GM20431 (cell line): Measurements from ENCODE around the gene ZNF605.
"Not testable (repeated sequence)": the region's sequence is repeated elsewhere in the genome, so short reads cannot be mapped to it uniquely, and the experiment has no call there.

Experiments
- in situ Hi-C: fragments of 300-500 bp; cut with MseI, MboI; formaldehyde crosslinking; loops from one replicate; pipeline ENCODE4 v1.15.0; 2020; ENCODE audit warnings: low sequenced_read_pairs; ENCODE audit not compliant: unreplicated experiment

ZNF605 gene

DNA sequence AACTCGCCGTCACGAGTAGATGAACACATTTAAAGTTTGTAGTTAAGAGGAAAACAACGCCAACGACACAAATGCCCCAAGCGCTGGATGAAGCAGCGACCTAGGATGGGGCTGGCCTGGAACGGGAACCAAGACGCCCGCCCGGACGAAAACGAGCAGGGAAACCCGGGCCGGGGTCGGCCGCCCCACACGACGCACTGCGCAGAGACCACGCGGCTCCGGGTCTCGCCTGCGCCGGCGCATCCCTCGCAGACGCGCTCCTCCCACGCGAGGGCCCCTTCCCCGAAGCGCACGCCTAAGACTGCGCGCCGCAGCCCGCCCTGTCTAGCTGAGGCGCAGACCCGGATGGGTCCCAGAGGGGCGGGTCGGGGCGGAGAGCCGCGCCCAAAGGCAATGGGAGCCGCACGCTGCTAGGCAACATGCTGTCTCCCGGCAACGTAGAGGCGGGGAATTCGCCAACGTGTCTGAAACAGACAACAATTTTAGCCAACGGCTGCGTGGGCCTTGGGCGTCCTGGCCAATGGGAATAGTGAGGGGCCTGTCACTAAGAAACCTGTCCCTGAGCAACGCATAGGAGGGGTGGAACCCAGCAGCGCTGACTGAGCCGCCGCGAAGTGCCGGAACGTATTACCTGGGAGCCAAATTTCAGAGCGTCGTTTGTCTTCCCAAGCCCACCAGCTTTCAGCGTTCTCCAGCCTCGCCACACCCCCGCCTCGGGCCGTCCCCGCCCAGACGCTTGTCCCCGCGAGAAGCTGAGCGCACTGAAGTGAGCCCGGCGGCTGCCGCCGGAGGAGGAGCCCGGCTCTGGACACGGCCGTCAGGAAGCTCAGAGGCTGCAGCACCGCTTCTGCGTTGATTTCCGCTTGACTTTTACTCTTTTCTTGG, 47.7 kb downstream of the ZNF605 start:
- in situ Hi-C loops = no loop called here

DNA sequence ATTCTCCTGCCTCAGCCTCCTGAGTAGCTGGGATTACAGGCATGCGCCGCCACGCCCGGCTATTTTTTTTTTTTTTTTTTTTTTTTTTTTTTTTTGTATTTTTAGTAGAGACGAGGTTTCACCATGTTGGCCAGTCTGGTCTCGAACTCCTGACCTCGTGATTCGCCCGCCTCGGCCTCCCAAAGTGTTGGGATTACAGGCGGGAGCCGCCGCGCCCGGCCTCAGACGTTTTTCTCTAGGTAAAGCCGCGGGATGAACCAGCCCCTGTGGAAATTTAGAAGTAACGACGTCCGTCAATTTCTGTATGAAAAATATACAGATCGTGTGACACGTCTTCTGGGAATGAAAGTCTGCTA, 48.3 kb downstream of the ZNF605 start:
- in situ Hi-C loops = not testable (repeated sequence)

DNA sequence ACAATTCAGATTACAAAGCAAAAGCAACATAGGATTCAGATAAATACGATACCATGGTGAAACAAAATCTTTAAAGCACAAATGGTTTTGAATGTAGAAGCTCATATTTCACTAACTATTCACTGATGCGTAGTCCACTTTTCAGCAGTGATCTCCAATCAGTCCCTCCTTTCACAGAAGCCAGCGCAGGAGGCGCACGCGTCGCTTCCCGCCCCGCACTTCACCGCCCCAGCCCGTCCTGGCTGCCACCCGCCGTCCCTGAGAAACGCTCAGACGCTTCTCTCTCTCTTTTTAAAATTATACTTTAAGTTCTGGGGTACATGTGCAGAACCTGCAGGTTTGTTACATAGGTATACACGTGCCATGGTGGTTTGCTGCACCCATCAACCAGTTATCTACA, 48.9 kb downstream of the ZNF605 start:
- in situ Hi-C loops = no loop called here

GRCh38 chr12:132904718-132905328, 51.3 kb downstream of the ZNF605 start:
- in situ Hi-C loops = no loop called here

DNA sequence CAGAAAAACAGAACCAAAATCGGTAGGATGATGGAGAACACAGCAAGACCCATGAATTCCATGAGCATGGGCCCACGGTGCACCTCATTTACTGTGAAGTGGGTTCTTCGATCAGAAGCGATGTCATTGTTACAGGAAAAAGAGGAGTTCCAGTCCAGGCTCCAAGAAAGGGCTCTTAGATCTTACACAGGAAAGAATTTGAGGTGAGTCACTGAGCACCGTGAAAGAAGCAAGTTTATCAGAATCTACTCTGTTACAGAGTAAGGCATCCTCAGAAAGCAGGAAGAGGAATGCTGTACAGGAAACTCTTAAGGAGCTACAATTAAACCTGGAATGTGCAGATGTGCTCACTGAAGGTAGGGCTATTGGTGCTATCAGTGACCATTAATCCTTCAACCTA, 57.1 kb downstream of the ZNF605 start:
- in situ Hi-C loops = no loop called here

DNA sequence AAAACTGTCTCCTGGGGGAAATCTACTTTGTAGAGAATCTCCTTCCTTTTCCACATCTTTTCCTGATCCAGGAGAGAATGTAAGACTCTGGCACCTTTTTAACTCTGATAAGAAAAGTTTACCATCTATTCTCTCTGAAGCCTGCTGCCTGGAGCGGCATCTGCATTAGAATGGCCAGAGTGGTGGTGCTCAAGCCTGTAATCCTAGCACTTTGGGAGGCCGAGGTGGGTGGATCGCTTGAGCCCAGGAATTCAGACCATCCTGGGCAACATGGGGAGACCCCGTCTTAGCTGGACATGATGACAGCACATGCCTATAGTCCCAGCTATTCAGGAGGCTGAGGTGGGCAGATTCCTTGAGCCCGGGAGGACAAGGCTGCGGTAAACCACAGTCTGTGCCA, 67.3 kb downstream of the ZNF605 start:
- in situ Hi-C loops = no loop called here

DNA sequence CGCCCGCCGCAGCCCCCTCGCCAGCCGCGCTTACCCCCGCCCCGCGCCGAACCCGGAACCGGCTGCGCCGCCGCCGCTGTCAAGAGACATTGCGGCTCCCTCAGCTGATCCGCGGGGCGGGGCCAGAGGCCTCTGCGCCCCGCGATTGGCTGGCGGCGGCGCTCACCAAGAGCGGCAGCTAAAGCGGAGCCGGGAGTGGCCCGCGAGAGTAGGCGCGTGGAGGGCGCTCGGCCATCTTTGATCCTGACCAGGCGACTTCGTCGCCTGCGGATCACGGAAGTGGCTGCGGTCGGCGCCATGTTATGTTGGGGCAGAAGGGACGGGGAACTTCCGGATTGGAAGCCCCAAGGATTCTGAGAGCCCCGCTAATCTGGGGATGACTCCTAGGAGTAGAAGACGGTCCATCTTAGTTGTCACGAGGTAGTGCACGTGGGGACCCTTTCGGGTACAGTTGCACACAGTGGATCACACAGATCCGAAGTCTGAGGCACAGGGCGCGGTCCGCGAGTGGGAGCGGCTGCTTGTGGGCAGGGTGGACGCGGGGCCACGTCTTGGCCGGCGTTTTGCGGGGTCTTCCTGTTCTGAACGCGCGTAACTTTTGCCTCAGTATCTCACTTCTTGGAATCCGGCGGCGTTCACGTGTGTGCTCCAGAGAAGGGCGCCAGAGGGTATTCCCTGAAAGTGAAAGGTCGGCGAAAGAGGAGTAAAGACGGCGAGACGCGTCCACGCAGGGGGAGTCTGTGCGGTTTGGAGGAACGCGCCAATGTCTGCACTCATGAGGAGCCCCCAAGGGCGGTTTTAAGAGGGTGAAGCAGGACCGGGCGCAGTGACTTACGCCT, 68.4 kb downstream of the ZNF605 start, which contains the start of gene CHFR:
Gene CHFR, minus strand, starts transcription at position 93 of the 839 bp plus-strand sequence. CDS start 277 bp downstream, outside the sequence.
- in situ Hi-C loops = no loop called here

- in situ Hi-C loops = no loop called here
Measured at GRCh38 chr12:132886529-132887477, 69.3 kb downstream of the ZNF605 start.

- in situ Hi-C loops = no loop called here
Measured at GRCh38 chr12:132881818-132882217, 74.3 kb downstream of the ZNF605 start.

DNA sequence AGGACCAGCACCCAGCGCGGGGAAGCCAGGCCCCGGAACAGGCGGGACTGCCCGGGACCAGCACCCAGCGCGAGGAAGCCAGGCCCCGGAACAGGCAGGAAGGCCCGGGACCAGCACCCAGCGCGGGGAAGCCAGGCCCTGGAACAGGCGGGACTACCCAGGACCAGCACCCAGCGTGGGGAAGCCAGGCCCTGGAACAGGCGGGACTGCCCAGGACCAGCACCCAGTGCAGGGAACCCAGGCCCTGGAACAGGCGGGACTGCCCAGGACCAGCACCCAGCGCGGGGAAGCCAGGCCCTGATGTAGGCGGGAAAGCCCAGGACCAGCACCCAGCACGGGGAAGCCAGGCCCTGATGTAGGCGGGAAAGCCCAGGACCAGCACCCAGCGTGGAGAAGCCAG, 81.5 kb downstream of the ZNF605 start:
- in situ Hi-C loops = not testable (repeated sequence)

DNA sequence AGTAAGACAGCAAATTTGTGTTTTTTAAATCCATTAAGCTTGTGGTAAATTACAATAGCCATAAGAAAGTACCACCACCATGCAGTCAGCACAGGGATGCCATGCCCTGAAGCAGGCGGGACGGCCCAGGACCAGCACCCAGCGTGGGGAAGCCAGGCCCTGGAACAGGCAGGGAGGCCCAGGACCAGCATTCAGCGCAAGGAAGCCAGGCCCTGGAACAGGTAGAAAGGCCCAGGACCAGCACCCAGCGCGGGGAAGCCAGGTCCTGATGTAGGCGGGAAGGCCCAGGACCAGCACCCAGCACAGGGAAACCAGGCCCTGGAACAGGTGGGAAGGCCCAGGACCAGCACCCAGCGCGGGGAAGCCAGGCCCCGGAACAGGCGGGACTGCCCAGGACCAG, 81.9 kb downstream of the ZNF605 start:
- in situ Hi-C loops = no loop called here

DNA sequence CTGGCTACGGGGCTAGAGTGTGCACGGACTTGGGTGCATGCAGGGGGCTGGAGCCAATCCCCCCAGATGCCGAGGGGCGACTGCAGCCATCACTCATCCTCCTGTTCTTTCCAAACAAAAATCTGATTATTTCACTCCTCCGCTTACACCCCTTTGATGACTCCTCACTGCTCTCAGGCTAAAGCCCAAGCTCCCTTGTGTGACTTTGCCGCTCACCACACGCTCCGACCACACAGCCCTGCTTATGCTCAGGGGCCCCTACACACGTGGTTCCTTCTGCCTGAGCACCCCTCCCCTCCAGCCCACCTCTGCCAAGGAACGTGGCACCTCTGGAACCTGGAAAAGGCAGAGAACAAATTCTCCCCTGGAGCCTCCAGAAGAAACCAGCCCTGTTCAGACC, 82.4 kb downstream of the ZNF605 start:
- in situ Hi-C loops = no loop called here

GRCh38 chr12:132872975-132873421, 83.1 kb downstream of the ZNF605 start:
- in situ Hi-C loops = no loop called here

DNA sequence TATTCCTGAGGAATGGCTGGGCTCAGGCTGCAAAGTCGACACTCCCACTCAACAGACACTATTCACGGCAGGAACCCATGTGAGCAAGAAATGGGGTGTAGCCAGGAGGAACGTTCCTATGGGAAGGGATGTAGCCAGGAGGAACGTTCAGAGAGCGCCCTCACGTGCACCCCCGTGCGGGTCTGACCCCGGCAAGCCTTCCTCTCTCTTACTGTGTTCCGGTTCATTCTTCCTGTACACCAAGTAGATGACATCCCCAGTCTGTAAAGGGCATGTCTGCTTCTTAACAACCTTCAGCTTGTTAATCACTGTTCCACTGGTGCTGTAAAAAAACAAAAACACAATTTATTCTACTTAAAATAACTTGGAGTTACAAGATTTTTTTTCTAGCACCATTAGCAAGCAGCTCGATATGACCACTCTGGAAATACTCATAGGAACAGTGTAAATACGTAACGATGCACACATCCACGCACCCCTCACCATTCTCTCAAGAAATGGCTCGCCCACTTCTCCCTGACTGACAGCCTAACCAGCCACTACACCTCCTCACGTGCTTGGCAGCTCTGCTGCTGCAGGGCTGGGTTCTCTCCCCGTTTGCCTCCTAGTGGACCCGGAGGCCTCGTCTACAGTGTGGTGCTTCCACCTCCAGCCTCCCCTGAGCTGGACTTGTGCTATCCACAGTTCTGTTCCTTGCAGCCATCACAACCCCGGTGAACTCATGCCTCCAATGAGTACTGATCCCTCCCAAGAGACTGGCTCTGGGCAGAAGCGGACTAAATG, 83.8 kb downstream of the ZNF605 start:
- in situ Hi-C loops = no loop called here

- in situ Hi-C loops = no loop called here
Measured at GRCh38 chr12:132869551-132869950, 86.6 kb downstream of the ZNF605 start.
